Naive thymus-derived CD4-positive, alpha-beta T cell (primary cell): ENCODE data around the gene CCDC187. TPM values are rescaled to one million over a fixed set of nuclear protein-coding genes. Genes with fewer than 3 reads are reported as not detected.

Experiments
- ATAC-seq: fragments of 150-1000 bp; cut with Tn5 transposase; 2 replicates; pipeline ENCODE4 v1.10.0; 2021; ENCODE audit warnings: mild to moderate bottlenecking, moderate library complexity
- CTCF ChIA-PET: fragments of 350-600 bp; sonication (Branson Sonifier 250); formaldehyde crosslinking; loops from one replicate; lab custom pipeline; 2021; ENCODE audit warnings: antibody characterized with exemption; lab: Charles Lee
- POLR2A ChIA-PET: fragments of 350-600 bp; sonication (Branson Sonifier 250); formaldehyde crosslinking; loops from one replicate; lab custom pipeline; 2021; ENCODE audit warnings: antibody characterized with exemption, inconsistent platforms; lab: Charles Lee
- DNase-seq, 9 donors: peaks; one replicate each; pipeline versions ENCODE4 v3.0.0 to v3.0.0-alpha.2; 2020 to 2022; ENCODE audit warnings: mixed read lengths in 1 of 9
- H3K27ac ChIP-seq: one replicate; pipeline ENCODE4 v1.7.0; 2013; ENCODE audit warnings: mild to moderate bottlenecking, low read depth, low read length, moderate library complexity
- H3K27me3 ChIP-seq, 2 donors: one replicate each; pipeline ENCODE4 v1.7.0; 2013; ENCODE audit warnings: low read length in 2 of 2, mild to moderate bottlenecking in 2 of 2, moderate library complexity in 2 of 2; ENCODE audit not compliant: control insufficient read depth in 2 of 2, insufficient read depth in 2 of 2
- H3K36me3 ChIP-seq, 3 experiments: 1 replicate in 2 of 3; 2 replicates in 1 of 3; pipeline ENCODE4 v1.7.0; 2013; ENCODE audit warnings: low read length in 3 of 3, mild to moderate bottlenecking in 3 of 3, moderate library complexity in 1 of 3; ENCODE audit not compliant: insufficient read depth in 3 of 3, control insufficient read depth in 2 of 3
- H3K4me1 ChIP-seq, 2 donors: one replicate each; pipeline ENCODE4 v1.7.0; 2013; ENCODE audit warnings: low read length in 2 of 2, mild to moderate bottlenecking in 2 of 2, moderate library complexity in 1 of 2; ENCODE audit not compliant: control insufficient read depth in 2 of 2, insufficient read depth in 2 of 2
- H3K4me3 ChIP-seq: 2 replicates; pipeline ENCODE4 v1.7.0; 2013; ENCODE audit warnings: mild to moderate bottlenecking, low read length
- H3K9me3 ChIP-seq, 3 experiments: 1 replicate in 2 of 3; 2 replicates in 1 of 3; pipeline ENCODE4 v1.7.0; 2013; ENCODE audit warnings: low read length in 3 of 3; ENCODE audit not compliant: control insufficient read depth in 2 of 3
- H3K27ac Mint-ChIP-seq, 9 donors: one replicate each; pipeline ENCODE4 v1.8.0; 2020 to 2022; ENCODE audit warnings: mixed read lengths in 9 of 9, mild to moderate bottlenecking in 8 of 9, moderate library complexity in 5 of 9, inconsistent platforms in 2 of 9
- H3K27me3 Mint-ChIP-seq, 5 donors: one replicate each; pipeline ENCODE4 v1.8.0; 2021 to 2022; ENCODE audit warnings: mixed read lengths in 5 of 5, mild to moderate bottlenecking in 1 of 5
- H3K36me3 Mint-ChIP-seq, 5 donors: one replicate each; pipeline ENCODE4 v1.8.0; 2020 to 2022; ENCODE audit warnings: mixed read lengths in 5 of 5, mild to moderate bottlenecking in 3 of 5, inconsistent platforms in 1 of 5
- H3K4me1 Mint-ChIP-seq, 7 donors: one replicate each; pipeline ENCODE4 v1.8.0; 2020 to 2022; ENCODE audit warnings: mixed read lengths in 7 of 7, mild to moderate bottlenecking in 3 of 7, inconsistent platforms in 1 of 7
- H3K4me3 Mint-ChIP-seq, 10 donors: one replicate each; pipeline ENCODE4 v1.8.0; 2020 to 2022; ENCODE audit warnings: mild to moderate bottlenecking in 10 of 10, mixed read lengths in 10 of 10, moderate library complexity in 6 of 10, inconsistent platforms in 2 of 10
- H3K9me3 Mint-ChIP-seq, 11 donors: one replicate each; pipeline ENCODE4 v1.8.0; 2020 to 2022; ENCODE audit warnings: mixed read lengths in 11 of 11, mild to moderate bottlenecking in 4 of 11, inconsistent platforms in 1 of 11, moderate library complexity in 1 of 11
- intact Hi-C, 2 donors: fragments of 100-400 bp; cut with micrococcal nuclease; formaldehyde crosslinking; loops; one replicate each; pipeline ENCODE4 v1.15.1; 2023
- polyA plus RNA-seq, 2 donors: library from polyadenylated mRNA; unstranded; fragments of 300-500 nt; fragmentation: Illumina TruSeq; gene quantifications; one replicate each; pipeline ENCODE4 v1.2.3, GENCODE V29; 2021
- total RNA-seq, 6 experiments: library from RNA in 5 of 6; stranded (reverse) in 5 of 6; gene quantifications; 1 replicate in 5 of 6; 2 replicates in 1 of 6; pipeline ENCODE4 v1.2.3 and lab custom pipeline; 2021 to 2026

Gene CCDC187
- total and polyA plus RNA-seq, 7 experiments from 2014 or later = 0.10 TPM; not detected in 6

GRCh38 chr9:136204838-136205706, 98.8 kb downstream of the CCDC187 start, which contains the start of gene LHX3:
LHX3 (minus strand) TSS chr9:136205128; CDS start chr9:136205012, 116 bp downstream.
- H3K27me3 Mint-ChIP-seq = peaks cover 12 to 30% (median 24%) of the 10 kb centered on the region in 5 donors
- no peaks in the 10 kb centered on the region for H3K9me3 ChIP-seq
- H3K36me3 ChIP-seq = peaks cover 0 to 18% (median 0%) of the 10 kb centered on the region in 3 experiments
- DNase-seq (peak in 7 of 9 donors; percentile 7 to 47 (median 26)), ATAC-seq (peak; percentile 45)
- CTCF ChIA-PET = interaction anchor here (1.0 kb wide), 1 partner anchor 341 kb away, joined by 3 read pairs; no protein-coding TSS in a partner anchor
- peaks cover 0 to 3% (median 0%) of the 10 kb centered on the region in 7 donors for H3K4me1 Mint-ChIP-seq
- no peak within 1 kb of the TSS for H3K27ac ChIP-seq
- no peak within 1 kb of the TSS for H3K27ac Mint-ChIP-seq
- H3K9me3 Mint-ChIP-seq = peaks cover 0 to 4% (median 0%) of the 10 kb centered on the region in 11 donors
- H3K4me3 Mint-ChIP-seq = no peak within 1 kb of the TSS
- peaks cover 0 to 3% of the 10 kb centered on the region in 2 donors for H3K27me3 ChIP-seq
- no peaks in the 10 kb centered on the region for H3K4me1 ChIP-seq
- no peak within 1 kb of the TSS for H3K4me3 ChIP-seq
- POLR2A ChIA-PET = no interaction called here
- H3K36me3 Mint-ChIP-seq = peaks cover 4 to 20% (median 9%) of the 10 kb centered on the region in 5 donors
- intact Hi-C loops = no loop called here

DNA sequence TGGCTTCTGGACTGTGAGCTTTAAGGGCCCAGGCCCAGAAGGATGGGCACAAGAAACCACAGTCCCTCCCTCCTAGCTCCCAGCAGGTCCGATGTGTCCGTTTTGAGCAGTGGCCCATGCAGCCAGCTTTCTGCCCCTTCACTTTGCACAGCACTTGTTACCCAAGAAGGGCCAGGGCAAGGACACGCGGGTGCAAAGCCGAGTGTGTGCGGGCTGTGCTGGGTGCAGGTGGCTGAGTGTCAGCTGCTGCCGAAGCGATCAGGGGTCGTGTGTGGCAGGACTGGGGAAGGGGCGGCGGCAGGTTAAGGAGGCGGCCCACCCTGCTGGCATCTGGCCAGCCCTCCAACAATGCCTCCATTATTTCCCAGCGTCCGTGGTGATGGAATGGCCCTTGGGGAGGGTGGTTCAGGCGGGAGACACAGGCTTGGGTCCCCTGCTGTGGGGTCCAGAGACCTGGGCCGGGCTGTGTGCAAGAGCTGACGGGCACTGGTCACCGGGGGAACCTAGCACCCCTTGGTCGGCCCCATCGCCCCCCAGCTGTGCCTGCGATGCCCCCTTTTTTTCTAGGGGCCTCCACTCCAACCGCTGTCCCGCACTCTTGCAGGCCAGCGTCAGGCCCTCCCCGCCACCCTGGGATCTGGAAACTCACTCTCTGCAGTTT, 99.6 kb downstream of the CCDC187 start:
- H3K27me3 Mint-ChIP-seq = peaks cover 12 to 33% (median 24%) of the 10 kb centered on the region in 5 donors
- H3K27ac Mint-ChIP-seq = no peak overlapping the region
- no peak overlapping the region for H3K4me3 Mint-ChIP-seq
- intact Hi-C loops = no loop called here
- Histone ChIP-seq H3K27ac (no peak overlapping the region), H3K36me3 (peaks cover 0 to 10% (median 0%) of the 10 kb centered on the region in 3 experiments), H3K27me3 (peaks cover 0 to 3% of the 10 kb centered on the region in 2 donors), H3K4me3 (no peak overlapping the region), H3K9me3 (no peaks in the 10 kb centered on the region), H3K4me1 (no peaks in the 10 kb centered on the region)
- no peak for ATAC-seq
- peaks cover 0 to 3% (median 0%) of the 10 kb centered on the region in 7 donors for H3K4me1 Mint-ChIP-seq
- DNase-seq = no peak
- peaks cover 0 to 4% (median 0%) of the 10 kb centered on the region in 11 donors for H3K9me3 Mint-ChIP-seq
- peaks cover 4 to 20% (median 9%) of the 10 kb centered on the region in 5 donors for H3K36me3 Mint-ChIP-seq
- ChIA-PET CTCF (interaction anchor here (1.0 to 1.1 kb wide), 2 partner anchors 10 to 340 kb away, joined by 3 read pairs; no protein-coding TSS in a partner anchor), POLR2A (no interaction called here)

GRCh38 chr9:136203408-136204144, 100.3 kb downstream of the CCDC187 start:
- H3K9me3 Mint-ChIP-seq = peaks cover 0 to 4% (median 0%) of the 10 kb centered on the region in 11 donors
- DNase-seq (no peak), ATAC-seq (no peak)
- no peak overlapping the region for H3K27ac Mint-ChIP-seq
- no peaks in the 10 kb centered on the region for H3K4me1 ChIP-seq
- H3K9me3 ChIP-seq = no peaks in the 10 kb centered on the region
- H3K4me1 Mint-ChIP-seq = peaks cover 0 to 3% (median 0%) of the 10 kb centered on the region in 7 donors
- no peak overlapping the region for H3K27ac ChIP-seq
- intact Hi-C loops = no loop called here
- H3K36me3 Mint-ChIP-seq = peaks cover 4 to 20% (median 9%) of the 10 kb centered on the region in 5 donors
- H3K27me3 Mint-ChIP-seq = peaks cover 12 to 34% (median 24%) of the 10 kb centered on the region in 5 donors
- no peak overlapping the region for H3K4me3 ChIP-seq
- peak overlapping the region in 1 of 10 donors; percentile 21 for H3K4me3 Mint-ChIP-seq
- peaks cover 0 to 3% of the 10 kb centered on the region in 2 donors for H3K27me3 ChIP-seq
- POLR2A ChIA-PET = no interaction called here
- CTCF ChIA-PET = interaction anchor here (1.0 to 1.1 kb wide), 2 partner anchors 11 to 340 kb away, joined by 3 read pairs; no protein-coding TSS in a partner anchor
- peaks cover 0 to 3% (median 0%) of the 10 kb centered on the region in 3 experiments for H3K36me3 ChIP-seq

DNA sequence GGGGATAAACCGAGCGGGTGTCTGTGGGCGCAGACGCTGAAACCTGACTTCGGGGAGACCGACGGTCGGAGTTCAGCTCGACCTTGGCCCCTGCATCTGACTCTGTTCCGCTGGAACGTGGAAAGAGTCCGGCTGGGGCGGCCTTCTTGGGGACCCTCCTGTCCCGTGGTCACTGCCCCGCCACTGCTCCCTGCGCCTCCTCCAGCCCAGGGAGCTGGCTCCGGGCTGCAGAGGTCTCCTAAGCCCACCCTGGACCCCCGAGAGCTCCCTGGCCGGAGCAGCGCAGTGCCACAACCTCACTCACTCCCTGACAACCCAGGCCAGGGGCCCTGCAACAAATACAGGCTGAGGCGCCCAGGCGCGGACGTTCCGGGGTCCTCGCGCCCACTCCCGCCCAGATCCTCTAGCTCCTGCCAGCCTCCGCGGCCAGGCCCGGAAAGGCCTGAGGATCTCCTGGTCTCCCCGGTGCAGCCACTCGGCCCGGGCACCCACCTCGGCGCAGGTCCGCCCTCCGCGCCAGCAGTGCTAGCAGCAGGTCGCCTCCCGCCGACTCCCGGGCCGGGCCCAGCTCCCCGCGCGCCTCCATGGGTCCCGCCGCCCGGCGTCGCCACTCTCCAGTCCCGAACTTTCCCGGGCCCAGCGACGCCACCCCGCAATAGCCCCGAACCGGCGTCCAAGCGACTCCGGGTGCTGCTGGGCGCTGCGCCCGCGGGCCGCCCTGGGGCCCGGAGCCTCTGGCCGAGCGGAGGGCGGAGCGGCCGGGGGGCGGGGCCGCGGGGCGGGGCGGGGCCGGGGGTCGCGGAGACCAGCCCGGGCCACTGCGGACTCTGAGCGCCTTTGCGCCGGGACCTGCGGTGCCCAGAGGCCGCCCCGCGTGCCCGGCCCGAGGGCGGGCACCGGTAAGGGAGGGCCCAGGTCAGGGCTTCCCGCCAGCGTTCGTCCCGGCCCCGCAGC, 101.2 kb downstream of the CCDC187 start:
- intact Hi-C loops = no loop called here
- Histone ChIP-seq H3K9me3 (no peaks in the 10 kb centered on the region), H3K27me3 (peaks cover 0 to 4% of the 10 kb centered on the region in 2 donors), H3K4me3 (no peak overlapping the region), H3K27ac (no peak overlapping the region), H3K4me1 (no peaks in the 10 kb centered on the region), H3K36me3 (no peaks in the 10 kb centered on the region)
- Mint-ChIP-seq H3K27me3 (peaks cover 16 to 43% (median 29%) of the 10 kb centered on the region in 5 donors), H3K4me1 (peaks cover 0 to 3% (median 0%) of the 10 kb centered on the region in 7 donors), H3K27ac (no peak overlapping the region), H3K4me3 (no peak overlapping the region), H3K36me3 (peaks cover 4 to 16% (median 9%) of the 10 kb centered on the region in 5 donors), H3K9me3 (peaks cover 0 to 4% (median 0%) of the 10 kb centered on the region in 11 donors)
- ChIA-PET CTCF (no interaction called here), POLR2A (no interaction called here)
- DNase-seq (no peak), ATAC-seq (no peak)

DNA sequence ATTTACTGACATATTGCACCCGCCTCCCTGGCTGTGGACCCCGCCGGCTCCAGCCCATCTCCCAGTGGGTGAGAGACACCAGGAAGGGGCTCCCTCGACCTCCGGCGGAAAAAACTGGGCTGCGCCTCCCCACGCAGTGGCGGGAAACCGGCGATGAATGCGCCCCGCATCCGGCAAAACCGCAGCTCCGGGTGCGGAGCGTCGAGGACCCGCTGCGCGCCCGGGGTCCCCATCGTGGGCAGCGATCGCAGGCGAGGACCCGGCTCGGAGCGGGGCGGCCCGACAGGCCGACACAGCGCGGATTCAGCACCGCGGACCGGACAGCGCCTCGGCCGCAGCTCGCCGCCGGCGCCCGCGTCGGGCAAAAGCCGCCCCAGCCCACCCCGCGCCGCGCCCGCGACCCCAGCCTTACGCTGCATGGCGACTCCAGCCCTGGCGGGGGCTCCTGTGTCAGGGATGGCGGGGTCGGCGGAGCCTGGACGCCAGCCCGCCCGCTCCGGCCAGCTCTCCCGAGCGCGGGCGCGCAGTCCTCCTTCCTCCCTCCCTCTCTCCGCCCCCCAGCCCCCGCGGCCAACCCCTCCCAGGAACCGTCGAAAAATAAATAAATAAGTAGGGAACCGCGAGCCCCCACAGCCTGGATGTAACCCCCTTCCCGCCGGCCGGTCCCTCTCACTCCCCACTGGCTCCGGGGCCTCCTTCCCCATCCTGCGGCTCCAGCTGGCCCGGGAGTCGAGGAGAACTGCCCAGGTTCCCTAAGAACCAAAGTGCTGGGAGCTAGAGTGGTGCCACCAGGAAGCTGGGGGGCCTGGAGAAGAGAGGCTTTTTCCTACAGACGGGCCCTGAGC, 102.1 kb downstream of the CCDC187 start:
- POLR2A ChIA-PET = no interaction called here
- Histone ChIP-seq H3K36me3 (no peaks in the 10 kb centered on the region), H3K27ac (no peak overlapping the region), H3K27me3 (peaks cover 0 to 6% of the 10 kb centered on the region in 2 donors), H3K9me3 (no peaks in the 10 kb centered on the region), H3K4me3 (no peak overlapping the region), H3K4me1 (no peaks in the 10 kb centered on the region)
- ATAC-seq = no peak
- intact Hi-C loops = no loop called here
- Mint-ChIP-seq H3K9me3 (peaks cover 0 to 4% (median 0%) of the 10 kb centered on the region in 11 donors), H3K4me3 (no peak overlapping the region), H3K4me1 (peaks cover 0 to 5% (median 2%) of the 10 kb centered on the region in 7 donors), H3K36me3 (peaks cover 2 to 8% (median 4%) of the 10 kb centered on the region in 5 donors), H3K27me3 (peaks cover 19 to 46% (median 33%) of the 10 kb centered on the region in 5 donors), H3K27ac (no peak overlapping the region)
- no peak for DNase-seq
- CTCF ChIA-PET = no interaction called here
